ENCODE data around the gene NKX2-3.

DNA sequence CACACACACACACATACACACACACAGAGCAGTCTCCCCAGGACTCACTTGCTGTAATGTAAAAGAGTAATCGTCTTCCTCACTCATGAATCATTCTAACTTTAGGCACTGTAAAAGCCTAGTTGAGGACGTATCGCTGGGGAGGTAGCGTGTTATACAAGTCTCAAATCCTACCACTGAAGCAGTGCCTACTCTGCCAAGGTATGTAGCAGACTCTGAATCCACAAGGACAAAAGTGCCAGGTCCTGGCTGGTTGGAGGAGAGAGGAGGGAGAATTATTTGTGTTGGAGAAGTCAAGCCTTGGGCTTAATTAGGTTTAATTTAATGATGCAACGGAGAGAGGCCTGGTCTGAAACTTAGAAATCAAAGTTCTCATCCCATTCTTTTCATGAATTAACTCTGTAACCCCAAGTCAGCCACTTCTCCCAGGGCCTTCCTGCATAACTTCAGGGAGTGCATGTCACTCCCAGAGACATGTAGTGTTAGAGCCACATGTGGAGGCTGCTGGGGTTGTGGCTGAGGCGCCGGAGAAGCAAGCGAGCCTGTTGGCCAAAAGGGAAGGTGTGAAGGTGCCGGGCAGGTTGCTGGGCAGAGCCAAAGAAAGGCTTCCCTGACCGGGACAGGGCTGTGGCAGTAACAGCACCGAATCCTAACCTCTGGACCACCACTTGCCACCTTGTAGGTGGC is 36.7 kb downstream of the NKX2-3 start:
- TF ChIP-seq, protein P1, sequence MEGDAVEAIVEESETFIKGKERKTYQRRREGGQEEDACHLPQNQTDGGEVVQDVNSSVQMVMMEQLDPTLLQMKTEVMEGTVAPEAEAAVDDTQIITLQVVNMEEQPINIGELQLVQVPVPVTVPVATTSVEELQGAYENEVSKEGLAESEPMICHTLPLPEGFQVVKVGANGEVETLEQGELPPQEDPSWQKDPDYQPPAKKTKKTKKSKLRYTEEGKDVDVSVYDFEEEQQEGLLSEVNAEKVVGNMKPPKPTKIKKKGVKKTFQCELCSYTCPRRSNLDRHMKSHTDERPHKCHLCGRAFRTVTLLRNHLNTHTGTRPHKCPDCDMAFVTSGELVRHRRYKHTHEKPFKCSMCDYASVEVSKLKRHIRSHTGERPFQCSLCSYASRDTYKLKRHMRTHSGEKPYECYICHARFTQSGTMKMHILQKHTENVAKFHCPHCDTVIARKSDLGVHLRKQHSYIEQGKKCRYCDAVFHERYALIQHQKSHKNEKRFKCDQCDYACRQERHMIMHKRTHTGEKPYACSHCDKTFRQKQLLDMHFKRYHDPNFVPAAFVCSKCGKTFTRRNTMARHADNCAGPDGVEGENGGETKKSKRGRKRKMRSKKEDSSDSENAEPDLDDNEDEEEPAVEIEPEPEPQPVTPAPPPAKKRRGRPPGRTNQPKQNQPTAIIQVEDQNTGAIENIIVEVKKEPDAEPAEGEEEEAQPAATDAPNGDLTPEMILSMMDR (IDR thresholded peaks at IDR 0.05 in 2 of 3, conservative IDR thresholded peaks at IDR 0.05 in 1 of 3; ENCODE audit: borderline replicate concordance in 1 of 3, insufficient read depth in 1 of 3, low read depth in 2 of 3, low read length in 2 of 3), result no peak
- TF ChIP-seq, protein P2, sequence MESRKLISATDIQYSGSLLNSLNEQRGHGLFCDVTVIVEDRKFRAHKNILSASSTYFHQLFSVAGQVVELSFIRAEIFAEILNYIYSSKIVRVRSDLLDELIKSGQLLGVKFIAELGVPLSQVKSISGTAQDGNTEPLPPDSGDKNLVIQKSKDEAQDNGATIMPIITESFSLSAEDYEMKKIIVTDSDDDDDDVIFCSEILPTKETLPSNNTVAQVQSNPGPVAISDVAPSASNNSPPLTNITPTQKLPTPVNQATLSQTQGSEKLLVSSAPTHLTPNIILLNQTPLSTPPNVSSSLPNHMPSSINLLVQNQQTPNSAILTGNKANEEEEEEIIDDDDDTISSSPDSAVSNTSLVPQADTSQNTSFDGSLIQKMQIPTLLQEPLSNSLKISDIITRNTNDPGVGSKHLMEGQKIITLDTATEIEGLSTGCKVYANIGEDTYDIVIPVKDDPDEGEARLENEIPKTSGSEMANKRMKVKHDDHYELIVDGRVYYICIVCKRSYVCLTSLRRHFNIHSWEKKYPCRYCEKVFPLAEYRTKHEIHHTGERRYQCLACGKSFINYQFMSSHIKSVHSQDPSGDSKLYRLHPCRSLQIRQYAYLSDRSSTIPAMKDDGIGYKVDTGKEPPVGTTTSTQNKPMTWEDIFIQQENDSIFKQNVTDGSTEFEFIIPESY (IDR thresholded peaks at IDR 0.05; ENCODE audit: extremely low read depth, insufficient replicate concordance, low read length), result no peak
- TF ChIP-seq POLR2AphosphoS5 (IDR thresholded peaks at IDR 0.05; ENCODE audit: low read depth, low read length), result no peak
